HFFc6 (cell line): ENCODE data around the gene ADCK1. TPM values are rescaled to one million over a fixed set of nuclear protein-coding genes. Genes with fewer than 3 reads are reported as not detected.

Experiments
- DNase-seq: peaks from one replicate; pipeline ENCODE4 v3.0.0-alpha.2; 2018
- H3K27ac Mint-ChIP-seq: 2 replicates; pipeline ENCODE4 v1.8.0; 2020; ENCODE audit warnings: mild to moderate bottlenecking, mixed read lengths
- H3K27me3 Mint-ChIP-seq: 2 replicates; pipeline ENCODE4 v1.8.0; 2021; ENCODE audit warnings: mild to moderate bottlenecking, moderate library complexity, mixed read lengths; ENCODE audit not compliant: insufficient read depth
- H3K36me3 Mint-ChIP-seq: 2 replicates; pipeline ENCODE4 v1.8.0; 2021; ENCODE audit warnings: low read depth, mixed read lengths
- H3K4me1 Mint-ChIP-seq: 2 replicates; pipeline ENCODE4 v1.8.0; 2020; ENCODE audit warnings: low read depth, mixed read lengths
- H3K4me3 Mint-ChIP-seq: 2 replicates; pipeline ENCODE4 v1.8.0; 2020; ENCODE audit warnings: mild to moderate bottlenecking, moderate library complexity, mixed read lengths
- H3K9me3 Mint-ChIP-seq: 2 replicates; pipeline ENCODE4 v1.8.0; 2020; ENCODE audit warnings: mild to moderate bottlenecking, mixed read lengths
- total RNA-seq, 6 experiments: library from RNA; stranded (reverse); fragmentation: NEBNext Ultra II Directional; extraction: Animal tissue kit (Norgen Biotek cat#: 25700); gene quantifications; 2 replicates in 1 of 6; 3 replicates in 5 of 6; pipeline ENCODE4 v1.2.3, GENCODE V29; 2021
- TF ChIP-seq, protein P1 (sequence below): fragments of 200-600 bp; sonication (generic); IDR thresholded peaks from 2 replicates; pipeline ENCODE4 v1.5.0; 2021; ENCODE audit warnings: antibody characterized with exemption, mild to moderate bottlenecking

Gene ADCK1
- total RNA-seq, 6 experiments from 2014 or later = 4.4 to 6.3 (median 5.7) TPM

DNA sequence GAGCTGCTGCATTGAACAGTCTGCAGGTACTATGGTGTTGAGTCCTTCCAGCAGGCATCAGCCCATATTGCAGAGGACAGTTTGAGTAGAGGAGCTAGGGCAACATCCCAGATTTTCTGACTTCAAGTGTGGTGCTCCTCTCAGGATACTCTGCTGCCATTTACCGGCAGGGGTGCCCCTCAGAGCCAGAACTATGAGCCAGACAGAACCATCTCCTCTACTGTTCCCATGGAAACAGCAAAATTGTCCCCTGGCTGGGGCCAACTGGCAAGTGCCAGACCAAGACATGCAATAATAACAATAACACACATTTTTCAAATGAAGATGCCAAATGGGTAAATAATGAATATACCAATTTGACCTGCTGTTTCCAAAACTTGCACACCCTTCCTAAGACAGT, 102.9 kb downstream of the ADCK1 start:
- Mint-ChIP-seq H3K4me3 (no peak overlapping the region), H3K4me1 (peaks cover 21% of the 10 kb centered on the region; the same call in 1 of the 2 replicates), H3K27me3 (peaks cover 1% of the 10 kb centered on the region), H3K27ac (no peak overlapping the region), H3K9me3 (no peaks in the 10 kb centered on the region), H3K36me3 (no peaks in the 10 kb centered on the region; the same call in 1 of the 2 replicates)
- no peak for DNase-seq
- TF ChIP-seq, protein P1, sequence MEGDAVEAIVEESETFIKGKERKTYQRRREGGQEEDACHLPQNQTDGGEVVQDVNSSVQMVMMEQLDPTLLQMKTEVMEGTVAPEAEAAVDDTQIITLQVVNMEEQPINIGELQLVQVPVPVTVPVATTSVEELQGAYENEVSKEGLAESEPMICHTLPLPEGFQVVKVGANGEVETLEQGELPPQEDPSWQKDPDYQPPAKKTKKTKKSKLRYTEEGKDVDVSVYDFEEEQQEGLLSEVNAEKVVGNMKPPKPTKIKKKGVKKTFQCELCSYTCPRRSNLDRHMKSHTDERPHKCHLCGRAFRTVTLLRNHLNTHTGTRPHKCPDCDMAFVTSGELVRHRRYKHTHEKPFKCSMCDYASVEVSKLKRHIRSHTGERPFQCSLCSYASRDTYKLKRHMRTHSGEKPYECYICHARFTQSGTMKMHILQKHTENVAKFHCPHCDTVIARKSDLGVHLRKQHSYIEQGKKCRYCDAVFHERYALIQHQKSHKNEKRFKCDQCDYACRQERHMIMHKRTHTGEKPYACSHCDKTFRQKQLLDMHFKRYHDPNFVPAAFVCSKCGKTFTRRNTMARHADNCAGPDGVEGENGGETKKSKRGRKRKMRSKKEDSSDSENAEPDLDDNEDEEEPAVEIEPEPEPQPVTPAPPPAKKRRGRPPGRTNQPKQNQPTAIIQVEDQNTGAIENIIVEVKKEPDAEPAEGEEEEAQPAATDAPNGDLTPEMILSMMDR = no peak

DNA sequence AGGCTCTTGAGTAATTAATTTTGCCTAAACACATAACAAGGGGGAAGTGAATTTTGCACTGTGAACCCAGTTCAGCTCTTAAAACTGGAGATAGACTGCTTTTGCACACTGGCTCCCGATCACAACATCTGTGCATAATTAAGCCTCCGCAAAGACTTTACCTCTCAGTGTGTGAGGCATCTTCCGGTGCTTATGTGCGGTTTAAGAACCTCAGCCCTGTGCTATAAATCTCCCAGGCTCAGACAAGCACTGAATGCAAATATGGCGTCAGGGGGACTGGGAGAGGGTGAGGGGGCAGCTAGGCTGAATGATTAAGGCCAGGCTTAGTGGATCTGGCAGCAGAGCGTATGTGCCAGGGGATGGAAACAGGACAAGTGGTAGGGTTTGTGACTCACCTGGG, 103.3 kb downstream of the ADCK1 start:
- Mint-ChIP-seq H3K27me3 (peaks cover 1% of the 10 kb centered on the region), H3K9me3 (no peaks in the 10 kb centered on the region), H3K27ac (no peak overlapping the region; the same call in 1 of the 2 replicates), H3K36me3 (no peaks in the 10 kb centered on the region; the same call in 1 of the 2 replicates), H3K4me3 (no peak overlapping the region), H3K4me1 (peaks cover 21% of the 10 kb centered on the region; the same call in 1 of the 2 replicates)
- TF ChIP-seq, protein P1 = no peak
- peak; percentile 44 for DNase-seq

DNA sequence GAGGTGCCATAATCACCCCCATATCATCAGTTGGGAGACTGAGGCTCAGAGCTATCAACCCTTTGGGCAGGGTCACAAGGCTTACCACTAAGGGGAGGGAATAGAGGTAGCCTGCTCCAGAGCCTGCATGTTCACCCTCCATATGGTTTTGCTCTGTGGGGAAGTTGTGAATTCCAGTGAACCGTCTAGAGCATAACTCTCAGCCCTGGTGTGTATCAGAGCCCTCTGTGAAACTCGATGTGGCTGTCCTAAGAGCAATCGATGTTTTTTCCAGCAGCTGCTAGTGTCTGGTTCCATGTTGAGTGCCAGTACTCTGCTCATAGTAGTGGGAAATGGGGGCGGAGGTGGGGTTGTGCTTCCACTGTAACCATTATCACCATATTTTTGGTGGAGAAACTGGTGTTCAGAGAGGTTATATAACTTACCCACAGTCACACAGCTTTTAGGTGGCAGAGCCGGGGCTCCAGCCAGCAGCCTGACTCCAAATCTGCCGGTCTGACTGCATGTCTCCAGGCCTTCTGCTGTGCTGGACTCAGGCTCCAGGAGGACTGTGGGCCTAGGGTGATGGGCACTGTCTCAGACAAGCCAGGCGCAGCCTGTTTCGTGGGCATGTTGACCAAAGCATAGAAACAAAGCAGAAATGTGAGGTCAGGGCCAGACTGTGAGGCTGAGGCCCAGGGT, 104.2 kb downstream of the ADCK1 start:
- Mint-ChIP-seq H3K9me3 (no peaks in the 10 kb centered on the region), H3K27me3 (peaks cover under 1% of the 10 kb centered on the region), H3K27ac (no peak overlapping the region), H3K36me3 (no peaks in the 10 kb centered on the region; the same call in 1 of the 2 replicates), H3K4me3 (no peak overlapping the region), H3K4me1 (peaks cover 21% of the 10 kb centered on the region; the same call in 1 of the 2 replicates)
- TF ChIP-seq, protein P1 = no peak
- DNase-seq = no peak

DNA sequence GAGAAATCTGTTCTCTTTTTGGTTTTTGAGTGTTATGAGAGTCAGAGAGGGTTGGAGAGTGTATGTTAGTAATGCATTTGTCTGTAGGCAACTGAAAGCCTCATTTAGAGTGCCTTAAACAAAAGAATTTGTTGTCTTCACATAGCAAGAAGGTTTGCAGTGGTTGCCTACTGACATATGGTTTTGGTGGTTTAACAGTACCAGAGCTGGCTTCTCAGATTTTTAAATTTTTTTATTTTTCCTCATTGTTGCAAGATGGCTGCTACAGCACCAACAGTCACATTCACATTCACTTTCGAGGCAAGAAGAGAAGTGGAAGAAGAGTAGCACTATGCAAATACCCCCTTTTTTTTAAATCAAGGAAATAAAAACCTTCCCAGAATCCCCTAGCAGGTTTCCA, 106.5 kb downstream of the ADCK1 start:
- H3K27me3 Mint-ChIP-seq = no peaks in the 10 kb centered on the region; the same call in 1 of the 2 replicates
- peaks cover 21% of the 10 kb centered on the region; the same call in 1 of the 2 replicates for H3K4me1 Mint-ChIP-seq
- TF ChIP-seq, protein P1 = no peak
- H3K4me3 Mint-ChIP-seq = no peak overlapping the region
- no peaks in the 10 kb centered on the region; the same call in 1 of the 2 replicates for H3K36me3 Mint-ChIP-seq
- no peak for DNase-seq
- H3K27ac Mint-ChIP-seq = no peak overlapping the region
- no peaks in the 10 kb centered on the region for H3K9me3 Mint-ChIP-seq

DNA sequence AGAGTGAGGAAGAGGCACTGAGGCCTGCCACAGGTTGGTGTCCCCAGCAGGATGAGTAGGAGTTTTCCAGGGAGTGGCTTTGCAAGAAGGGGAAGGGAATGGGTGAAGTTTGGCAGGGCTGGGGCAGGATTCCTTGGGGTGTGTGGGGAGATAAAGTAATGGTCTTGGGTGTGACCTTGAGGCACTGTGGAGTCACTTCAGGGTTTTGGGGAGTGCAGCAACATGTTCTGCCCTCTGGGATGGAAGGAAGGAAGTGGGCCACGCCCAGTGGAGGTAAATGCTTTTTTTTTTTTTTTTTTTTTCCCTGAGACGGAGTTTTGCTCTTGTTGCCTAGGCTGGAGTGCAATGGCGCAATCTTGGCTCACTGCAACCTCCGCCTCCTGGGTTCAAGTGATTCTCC, 108.9 kb downstream of the ADCK1 start:
- no peaks in the 10 kb centered on the region for H3K9me3 Mint-ChIP-seq
- H3K4me1 Mint-ChIP-seq = peaks cover 1% of the 10 kb centered on the region; the same call in 1 of the 2 replicates
- H3K36me3 Mint-ChIP-seq = no peaks in the 10 kb centered on the region
- no peak overlapping the region for H3K27ac Mint-ChIP-seq
- TF ChIP-seq, protein P1 = no peak
- no peaks in the 10 kb centered on the region; the same call in 1 of the 2 replicates for H3K27me3 Mint-ChIP-seq
- DNase-seq = no peak
- no peak overlapping the region for H3K4me3 Mint-ChIP-seq
